ENCODE measurements around the gene CETP.
A peak's percentile ranks its signal among the peaks of the same experiment; 100 is the strongest.

The CETP gene

GRCh38 chr16:57023541-57024249 lies 61.9 kb downstream of the CETP start:
- DNase-seq = peak; percentile 84

- no peak for DNase-seq
Observed at GRCh38 chr16:57024894-57025680, 63.3 kb downstream of the CETP start.

GRCh38 chr16:57025941-57026777 lies 64.4 kb downstream of the CETP start:
- no peak for DNase-seq

GRCh38 chr16:57026778-57027062 lies 65.0 kb downstream of the CETP start:
- no peak for DNase-seq

GRCh38 chr16:57027067-57027466 lies 65.3 kb downstream of the CETP start:
- no peak for DNase-seq

- no peak for DNase-seq
Observed at GRCh38 chr16:57028086-57028485, 66.3 kb downstream of the CETP start.

- DNase-seq = no peak
Observed at GRCh38 chr16:57029161-57030160, 67.7 kb downstream of the CETP start.

- DNase-seq = no peak
Observed at GRCh38 chr16:57030346-57030902, 68.7 kb downstream of the CETP start.

- no peak for DNase-seq
Observed at GRCh38 chr16:57031156-57031555, 69.4 kb downstream of the CETP start.

GRCh38 chr16:57032346-57032745 lies 70.6 kb downstream of the CETP start:
- DNase-seq = peak; percentile 1

- DNase-seq = no peak
Observed at GRCh38 chr16:57032931-57033330, 71.2 kb downstream of the CETP start.
